Fibroblast of skin of left quadriceps (primary cell): ENCODE results near the gene ZPR1.

ENCODE experiments used
- DNase-seq, 2 experiments: peaks; one replicate each; pipeline ENCODE4 v3.0.0-alpha.2; 2013; ENCODE audit warnings: low read depth in 2 of 2

ZPR1 gene

DNA sequence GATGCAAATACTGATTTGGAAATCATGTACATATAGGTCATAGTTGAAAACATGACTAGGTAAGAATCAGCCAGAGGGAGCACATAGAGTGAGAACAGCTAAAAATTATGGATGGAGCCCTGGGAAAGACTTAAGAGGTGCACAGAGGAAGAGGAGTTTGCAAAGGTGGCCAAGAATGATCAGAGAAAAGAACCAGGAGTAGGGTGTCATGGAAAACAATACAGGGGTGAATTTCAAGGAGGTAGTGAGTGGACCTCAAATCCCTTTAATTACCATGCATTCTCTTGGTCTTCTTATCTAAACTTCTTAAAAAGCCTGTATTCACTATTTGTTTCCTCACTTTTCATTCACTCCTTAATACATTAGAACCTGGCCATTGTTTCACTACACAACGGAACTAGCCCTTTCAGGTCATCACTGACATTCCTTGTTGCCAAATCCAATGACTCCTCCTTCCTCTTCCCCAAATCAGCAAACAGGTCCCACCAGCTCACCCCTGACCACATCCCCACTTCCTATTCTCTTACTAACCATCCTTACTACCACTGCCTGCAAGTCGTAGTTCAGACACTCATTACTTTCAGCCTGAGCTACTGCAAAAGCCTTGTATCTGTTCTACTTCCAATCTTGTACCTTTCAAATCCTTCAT lies 37.6 kb downstream of the ZPR1 start:
- DNase-seq, result no peak

DNA sequence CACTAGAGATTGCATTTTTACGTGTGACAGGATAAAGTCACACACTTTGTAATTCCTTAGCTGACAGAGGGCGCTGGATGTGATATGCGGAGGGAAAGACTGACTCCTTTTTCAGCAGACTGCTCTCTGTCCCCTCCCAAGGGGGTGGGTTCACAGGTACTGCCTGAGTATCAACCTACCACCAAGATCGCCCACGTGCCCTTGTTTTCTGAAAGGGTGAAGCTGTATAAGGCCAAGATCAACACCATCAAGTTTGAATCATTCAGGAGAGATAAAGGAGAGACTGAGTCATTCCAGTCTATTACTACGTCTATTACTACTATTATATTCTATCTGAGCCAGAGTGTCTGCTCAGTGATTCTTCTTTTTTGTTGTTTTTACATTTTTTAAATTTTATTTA lies 45.7 kb downstream of the ZPR1 start:
- DNase-seq, result no peak

DNA sequence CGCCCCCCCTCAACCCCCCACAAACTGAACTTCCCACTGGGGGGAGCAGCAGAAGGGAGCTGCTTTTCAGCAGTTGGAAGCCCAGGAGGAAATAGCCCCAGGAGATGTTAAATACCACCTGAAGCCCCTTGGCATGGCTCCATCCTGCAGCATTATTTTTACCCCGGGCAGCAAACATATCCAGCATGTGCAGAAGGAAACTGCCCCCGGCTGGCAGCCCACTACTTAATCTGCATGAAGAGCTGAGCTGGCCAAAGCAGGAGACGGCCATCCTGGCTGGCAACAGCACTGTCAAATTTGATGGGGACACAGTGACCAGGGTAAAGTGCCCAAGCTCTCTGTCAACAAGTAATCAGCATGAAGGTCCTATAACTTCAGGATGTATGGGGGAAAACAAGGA lies 47.1 kb downstream of the ZPR1 start:
- DNase-seq, result no peak

DNA sequence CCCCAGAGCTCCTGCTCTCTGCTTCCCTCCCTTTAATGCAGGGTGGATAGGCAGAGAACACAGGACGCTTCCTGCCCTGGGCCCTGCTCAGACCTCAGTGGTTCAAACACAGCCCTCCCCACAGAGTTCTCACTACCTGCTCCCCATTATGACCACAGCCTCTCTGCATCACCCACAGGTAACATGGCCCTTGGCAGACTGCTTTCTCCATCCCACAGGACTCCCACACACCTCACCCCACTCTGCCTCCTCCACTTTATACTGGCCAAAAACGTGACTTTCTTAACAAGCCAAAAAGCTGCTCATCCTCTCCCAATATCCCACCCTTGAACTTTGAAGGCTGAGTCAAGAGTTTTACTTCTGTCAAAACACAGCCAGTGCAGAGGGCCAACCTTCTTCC lies 48.8 kb downstream of the ZPR1 start:
- no peak for DNase-seq

DNA sequence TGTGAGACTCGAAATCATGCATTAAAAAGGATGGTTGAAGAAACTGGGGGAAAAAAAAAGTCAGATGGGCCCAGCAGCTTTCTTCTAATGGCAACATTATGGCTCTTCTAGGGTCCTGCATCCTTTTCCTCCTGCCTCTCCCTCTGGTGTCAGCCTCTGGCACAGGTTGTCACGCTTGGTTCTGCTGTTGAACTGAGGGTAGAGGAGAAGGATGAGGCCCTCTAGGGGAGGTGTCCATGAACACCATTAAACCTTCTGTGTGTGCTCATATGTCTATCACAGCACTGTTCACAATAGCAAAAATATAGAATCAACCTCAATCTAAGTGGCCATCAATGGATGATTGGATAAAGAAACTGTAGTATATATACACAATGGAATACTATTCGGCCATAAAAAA lies 51.1 kb downstream of the ZPR1 start:
- no peak for DNase-seq

DNA sequence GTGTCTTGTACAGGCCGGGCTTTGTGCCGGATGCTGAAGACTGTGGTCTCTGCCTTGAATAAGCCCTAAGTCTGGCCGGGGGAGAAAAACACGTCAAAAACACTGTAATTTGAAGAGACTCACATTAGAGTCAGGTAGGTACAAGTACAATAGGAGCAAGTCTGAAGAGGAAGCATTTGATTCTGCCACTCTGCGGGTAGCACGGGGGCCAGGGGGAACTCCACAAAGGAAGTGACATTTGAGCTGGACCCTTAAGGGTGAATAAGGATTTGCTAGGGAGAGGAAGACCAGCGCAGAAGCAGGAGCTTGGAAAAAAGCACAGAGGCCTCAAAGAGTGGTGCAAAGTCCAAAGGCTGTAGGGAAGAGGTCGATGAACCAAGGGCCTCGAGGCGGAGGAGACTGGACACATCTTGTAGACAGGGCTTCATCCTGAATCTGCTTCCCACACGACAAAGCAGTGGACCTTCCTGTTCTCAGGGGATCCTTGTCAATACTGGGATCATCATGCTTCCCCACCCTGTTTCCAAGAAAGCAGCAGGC lies 53.8 kb downstream of the ZPR1 start:
- no peak for DNase-seq

DNA sequence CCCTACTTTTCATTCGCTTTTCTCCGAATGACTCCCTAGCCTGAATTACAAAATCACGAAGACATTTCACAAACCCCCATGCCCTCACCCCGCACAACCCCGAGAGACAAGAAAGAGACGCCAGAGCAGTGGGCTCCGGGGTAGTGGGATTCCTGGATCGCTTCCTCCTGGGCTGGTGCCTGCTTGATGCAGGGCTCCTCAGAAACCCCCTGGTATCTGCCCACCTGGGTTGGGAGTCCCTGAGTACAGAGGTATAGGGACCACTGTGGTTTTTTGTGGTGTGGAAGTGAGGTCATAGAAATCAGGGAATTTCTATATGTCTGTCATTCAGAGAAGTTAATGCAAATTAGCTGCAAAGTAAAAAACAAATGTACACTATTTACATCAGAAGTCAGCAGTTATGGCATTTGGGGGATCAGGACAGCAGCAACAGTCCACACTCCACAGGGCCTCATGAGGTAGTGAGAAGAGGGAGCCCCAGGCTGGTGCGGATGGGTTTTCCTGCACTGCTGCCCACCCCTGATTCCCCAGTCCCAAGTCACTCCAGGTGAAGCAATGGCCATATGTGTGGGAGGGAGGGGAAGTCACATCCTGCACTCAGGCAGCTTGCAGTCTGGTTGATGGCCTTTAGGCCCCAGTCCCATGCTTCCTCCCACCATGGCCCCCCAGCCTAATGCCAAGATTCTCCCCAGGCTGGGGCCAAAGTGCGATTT lies 54.6 kb downstream of the ZPR1 start:
- no peak for DNase-seq

DNA sequence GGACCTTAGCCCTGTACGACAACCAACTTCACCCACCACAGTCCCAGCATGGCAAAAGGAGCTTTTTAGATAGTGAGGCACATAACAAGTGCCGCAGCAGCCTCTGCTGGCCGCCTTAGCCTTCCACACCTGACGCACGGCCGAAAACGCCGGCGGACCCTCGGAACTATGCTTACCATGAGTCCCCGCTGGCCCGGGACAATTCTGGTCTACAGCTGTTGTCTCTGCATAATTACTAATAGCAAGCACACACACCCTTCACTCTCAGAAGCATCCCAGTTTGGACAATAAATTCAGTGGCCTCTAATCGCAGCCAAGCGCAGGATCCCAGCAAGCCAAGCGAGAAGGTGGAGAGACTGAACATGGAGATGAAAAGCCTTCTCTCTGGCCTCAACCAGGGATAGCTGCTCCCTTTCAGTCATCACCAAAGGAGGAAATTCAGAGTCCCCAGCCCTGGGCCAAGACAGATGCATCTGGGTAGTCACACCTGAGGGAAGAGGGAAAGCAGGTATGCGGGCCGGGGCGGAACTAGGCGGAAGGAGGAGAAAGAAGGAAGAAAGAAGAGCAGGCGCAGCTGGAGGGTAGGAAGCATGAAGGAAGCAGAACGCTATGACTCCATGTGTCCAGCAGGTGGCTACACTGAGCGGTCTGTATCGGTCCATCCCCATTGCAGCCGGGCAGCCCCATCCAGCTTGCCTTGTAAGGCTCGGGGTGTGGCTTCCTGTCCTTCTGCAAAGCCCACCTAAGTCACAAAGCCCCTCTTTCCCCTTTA lies 55.4 kb downstream of the ZPR1 start:
- DNase-seq, result peak; percentile 26 to 30

DNA sequence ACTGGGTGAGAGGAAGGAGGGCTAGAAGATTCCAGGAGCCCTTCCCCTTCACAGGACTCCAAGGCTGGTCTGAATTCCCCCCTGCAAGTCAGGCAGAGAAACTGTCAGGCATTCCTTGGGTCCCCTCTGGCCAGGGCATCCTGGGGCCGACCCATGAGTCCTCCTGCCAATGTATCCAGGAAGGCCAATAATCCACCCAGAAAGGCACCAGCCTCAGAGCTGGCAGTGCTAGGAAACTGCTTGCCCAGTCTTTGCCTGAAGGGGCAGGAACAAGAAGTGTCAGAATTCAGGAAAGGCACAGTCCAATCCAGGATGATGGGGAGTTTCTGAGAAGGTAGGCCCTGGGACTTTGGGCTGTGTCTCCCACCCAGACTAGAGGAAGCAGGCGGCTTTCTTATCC lies 56.0 kb downstream of the ZPR1 start:
- DNase-seq, result no peak

DNA sequence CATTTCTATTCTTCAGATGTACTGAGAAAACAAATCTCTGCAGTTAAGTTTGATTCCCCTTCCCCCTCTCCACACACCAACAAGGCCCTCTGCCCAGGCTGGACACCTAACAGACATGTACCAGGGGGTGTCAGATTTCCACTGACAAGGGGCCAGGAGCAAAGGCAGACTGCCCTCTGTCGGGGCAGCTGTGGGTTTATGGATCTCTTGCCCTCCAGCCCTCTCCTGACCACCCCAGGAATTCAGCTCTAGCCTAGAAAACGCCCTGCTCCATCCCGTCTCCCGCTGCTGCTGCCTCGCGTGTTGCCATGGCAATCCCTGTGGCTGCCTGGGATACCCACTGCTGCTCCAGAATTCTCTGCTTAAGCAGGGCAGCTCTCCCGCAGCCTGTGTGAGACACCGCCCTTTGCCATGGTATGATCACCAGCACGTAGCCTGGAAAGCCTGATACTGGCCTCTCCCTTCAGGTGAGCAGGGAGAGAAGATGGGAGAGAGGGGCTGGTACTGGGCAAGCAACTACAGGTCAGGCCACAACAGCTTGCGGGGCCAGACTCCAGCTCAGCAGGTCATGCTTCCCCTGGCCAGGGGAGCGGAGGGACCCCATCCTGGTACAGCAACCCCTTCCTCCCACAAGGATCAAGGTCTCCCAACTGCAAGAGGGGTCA lies 56.6 kb downstream of the ZPR1 start:
- DNase-seq, result peak in 1 of 2 experiments; percentile 3

DNA sequence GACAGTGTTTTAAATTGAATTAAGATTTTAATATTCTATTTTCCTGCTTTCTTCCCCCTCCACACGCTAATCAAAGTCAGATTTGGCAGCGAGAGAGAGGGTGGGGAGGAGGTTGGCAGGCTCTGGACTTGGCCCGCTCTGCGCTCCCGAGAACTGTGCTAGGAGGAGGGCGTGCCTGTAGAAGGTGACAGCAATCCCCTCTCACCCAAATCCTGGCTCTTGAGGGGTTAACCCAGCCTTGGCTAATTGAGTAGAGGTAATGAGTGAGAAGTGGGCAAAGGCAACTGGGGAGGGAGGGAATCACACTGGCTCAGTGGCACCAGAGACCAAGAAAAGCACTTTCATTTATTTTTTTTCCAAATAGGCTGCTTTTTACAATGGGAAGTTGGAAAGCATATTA lies 57.2 kb downstream of the ZPR1 start:
- no peak for DNase-seq

DNA sequence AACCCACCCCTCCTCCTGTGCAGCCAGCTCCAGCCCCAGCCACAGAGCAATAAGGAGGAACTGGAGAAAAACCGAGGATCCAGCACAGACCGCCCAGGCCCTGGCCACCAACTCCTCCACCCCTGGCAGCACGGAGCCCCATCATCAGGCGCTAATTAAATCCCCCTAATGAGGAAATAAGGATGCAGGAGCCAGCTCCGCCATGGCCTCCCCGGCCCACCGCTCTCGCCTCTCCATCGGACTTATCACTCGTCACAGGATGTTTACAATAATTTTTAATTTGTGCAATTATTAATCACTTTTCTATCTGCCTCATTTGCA lies 57.6 kb downstream of the ZPR1 start:
- no peak for DNase-seq

DNA sequence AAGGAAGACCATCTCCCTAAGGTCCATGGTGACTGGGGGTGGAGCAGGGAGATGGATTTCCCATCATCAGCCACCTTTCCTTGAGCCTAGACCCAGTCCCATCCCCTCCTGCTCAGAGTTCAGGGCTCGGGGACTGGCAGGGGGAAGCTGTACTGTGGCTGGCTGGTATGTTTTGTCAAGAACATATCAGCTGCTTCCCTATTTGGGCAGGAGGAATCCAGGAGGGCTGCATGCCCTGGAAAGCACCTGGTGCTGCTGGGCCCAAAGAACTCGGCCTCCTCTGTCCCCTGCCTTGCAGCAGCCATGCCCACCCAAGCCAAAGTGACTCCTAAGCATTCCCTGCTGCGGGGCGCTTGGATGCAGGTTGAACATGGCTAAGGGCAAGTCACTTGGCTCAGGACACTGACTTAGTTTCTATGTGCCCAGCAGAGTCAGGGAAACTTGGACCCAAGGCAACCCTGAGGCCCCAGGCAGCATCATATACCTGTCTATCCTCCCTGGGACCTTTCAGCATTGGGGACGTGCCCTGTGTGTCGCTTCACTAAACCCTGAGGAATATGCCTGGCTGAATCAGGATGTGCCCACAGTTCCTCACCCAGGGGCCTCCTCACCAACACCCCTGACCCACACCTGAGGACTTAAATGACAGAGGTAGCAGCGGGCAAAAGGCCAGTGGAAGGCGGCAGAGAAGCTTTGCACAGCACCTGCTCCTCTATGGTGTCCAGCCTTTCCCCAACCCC lies 58.2 kb downstream of the ZPR1 start:
- no peak for DNase-seq

DNA sequence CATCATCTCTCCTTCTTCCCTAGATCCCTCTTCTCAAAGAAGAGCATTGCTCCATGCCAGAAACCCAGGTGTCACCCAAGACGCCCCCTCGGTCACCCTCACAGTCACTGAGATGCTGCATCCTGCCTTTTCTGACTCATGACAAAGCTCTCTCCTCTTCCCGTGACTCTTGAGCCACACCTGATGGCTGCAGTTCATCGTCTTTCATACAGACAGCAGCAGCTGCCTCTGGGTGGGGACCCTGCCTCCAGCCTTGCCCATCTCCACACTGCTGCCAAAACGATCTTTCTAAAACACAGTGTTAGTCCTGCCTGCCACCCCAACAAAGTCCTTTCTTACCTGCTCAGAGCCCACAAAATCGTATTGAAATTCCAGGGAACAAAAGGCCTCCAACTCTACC lies 59.8 kb downstream of the ZPR1 start:
- no peak for DNase-seq

DNA sequence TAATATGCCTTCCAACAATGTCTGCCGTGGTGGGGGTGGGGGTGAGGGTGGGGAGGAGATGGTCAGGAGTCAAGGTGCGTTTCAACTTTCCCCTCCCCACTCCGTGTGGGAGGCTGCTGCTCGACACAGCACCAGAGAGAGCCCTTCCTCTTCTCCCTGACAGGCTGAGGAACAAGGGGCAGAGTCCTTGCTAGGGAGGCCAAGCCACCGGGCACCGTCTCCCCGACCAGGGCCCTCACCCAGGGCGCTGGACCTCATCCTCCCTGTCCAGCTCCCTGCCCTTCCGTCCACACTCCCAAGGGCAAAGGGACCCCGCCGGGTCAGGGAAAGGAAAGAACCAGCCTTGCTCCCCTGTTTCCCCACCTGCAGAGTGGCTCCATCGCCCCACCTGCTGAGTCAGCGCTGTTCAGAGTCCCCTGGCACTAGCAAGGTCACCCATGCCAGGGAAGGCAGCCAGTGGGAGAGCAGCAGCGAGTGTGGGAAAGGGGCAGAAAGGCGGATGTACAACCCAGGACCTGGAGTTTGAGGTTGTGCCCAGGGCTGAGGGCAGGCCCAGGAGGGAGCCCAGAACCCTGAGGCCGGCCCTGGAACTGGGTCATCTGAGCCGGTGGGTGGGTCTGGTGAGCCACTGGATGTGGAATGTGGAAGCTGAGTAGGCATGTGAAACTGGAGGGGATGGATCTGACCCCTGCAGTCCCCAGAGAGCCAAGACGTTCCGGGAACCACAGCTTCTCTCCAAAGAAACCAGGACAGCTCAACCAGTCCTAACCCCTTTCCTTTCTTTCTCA lies 62.2 kb downstream of the ZPR1 start:
- DNase-seq, result peak; percentile 10 to 17

DNA sequence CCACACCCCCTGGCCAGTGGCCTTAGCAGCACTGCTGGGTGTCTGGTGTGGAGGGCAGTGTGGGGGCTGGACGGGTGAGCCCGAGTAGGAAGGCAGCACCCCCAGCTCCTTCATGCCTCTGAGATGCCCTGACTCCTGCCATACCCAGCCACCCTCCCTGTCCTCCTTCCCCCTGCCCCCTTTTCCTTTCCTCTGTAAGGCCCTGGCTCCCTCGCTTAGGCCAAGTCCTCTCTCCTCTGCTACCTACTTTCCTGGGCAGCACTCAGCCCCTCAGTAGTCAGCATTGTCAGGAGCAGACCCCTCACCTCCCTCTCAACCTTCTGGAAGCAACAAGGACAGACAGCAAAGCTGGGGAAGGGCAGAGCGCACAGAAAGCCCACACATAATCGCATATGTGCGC lies 63.0 kb downstream of the ZPR1 start:
- DNase-seq, result no peak
